ENCODE results near the gene EP400. TPM values are rescaled to one million over a fixed set of nuclear protein-coding genes. Genes with fewer than 3 reads are reported as not detected.

EP400 gene, protein sequence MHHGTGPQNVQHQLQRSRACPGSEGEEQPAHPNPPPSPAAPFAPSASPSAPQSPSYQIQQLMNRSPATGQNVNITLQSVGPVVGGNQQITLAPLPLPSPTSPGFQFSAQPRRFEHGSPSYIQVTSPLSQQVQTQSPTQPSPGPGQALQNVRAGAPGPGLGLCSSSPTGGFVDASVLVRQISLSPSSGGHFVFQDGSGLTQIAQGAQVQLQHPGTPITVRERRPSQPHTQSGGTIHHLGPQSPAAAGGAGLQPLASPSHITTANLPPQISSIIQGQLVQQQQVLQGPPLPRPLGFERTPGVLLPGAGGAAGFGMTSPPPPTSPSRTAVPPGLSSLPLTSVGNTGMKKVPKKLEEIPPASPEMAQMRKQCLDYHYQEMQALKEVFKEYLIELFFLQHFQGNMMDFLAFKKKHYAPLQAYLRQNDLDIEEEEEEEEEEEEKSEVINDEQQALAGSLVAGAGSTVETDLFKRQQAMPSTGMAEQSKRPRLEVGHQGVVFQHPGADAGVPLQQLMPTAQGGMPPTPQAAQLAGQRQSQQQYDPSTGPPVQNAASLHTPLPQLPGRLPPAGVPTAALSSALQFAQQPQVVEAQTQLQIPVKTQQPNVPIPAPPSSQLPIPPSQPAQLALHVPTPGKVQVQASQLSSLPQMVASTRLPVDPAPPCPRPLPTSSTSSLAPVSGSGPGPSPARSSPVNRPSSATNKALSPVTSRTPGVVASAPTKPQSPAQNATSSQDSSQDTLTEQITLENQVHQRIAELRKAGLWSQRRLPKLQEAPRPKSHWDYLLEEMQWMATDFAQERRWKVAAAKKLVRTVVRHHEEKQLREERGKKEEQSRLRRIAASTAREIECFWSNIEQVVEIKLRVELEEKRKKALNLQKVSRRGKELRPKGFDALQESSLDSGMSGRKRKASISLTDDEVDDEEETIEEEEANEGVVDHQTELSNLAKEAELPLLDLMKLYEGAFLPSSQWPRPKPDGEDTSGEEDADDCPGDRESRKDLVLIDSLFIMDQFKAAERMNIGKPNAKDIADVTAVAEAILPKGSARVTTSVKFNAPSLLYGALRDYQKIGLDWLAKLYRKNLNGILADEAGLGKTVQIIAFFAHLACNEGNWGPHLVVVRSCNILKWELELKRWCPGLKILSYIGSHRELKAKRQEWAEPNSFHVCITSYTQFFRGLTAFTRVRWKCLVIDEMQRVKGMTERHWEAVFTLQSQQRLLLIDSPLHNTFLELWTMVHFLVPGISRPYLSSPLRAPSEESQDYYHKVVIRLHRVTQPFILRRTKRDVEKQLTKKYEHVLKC (N-terminal part only)
- 10 to 100 TPM; 35.5 to 47.8 TPM for total RNA-seq
- 10 to 100 TPM; 11.4 to 16.0 TPM for polyA plus RNA-seq
- long read RNA-seq, donor 1, partial matches to known transcripts: 16 of 18 reads
- long read RNA-seq, donor 1, other reads (novel, unspliced or antisense): 0 of 18 reads
- long read RNA-seq, donor 2, full-length matches to known transcripts: 1 of 1 reads
- long read RNA-seq, donor 2, partial matches to known transcripts: 0 of 1 reads
- long read RNA-seq, donor 2, other reads (novel, unspliced or antisense): 0 of 1 reads
- long read RNA-seq, donor 3, partial matches to known transcripts: 5 of 9 reads
- long read RNA-seq, donor 3, other reads (novel, unspliced or antisense): 0 of 9 reads
- long read RNA-seq, donor 4, partial matches to known transcripts: 0 of 1 reads
- long read RNA-seq, donor 4, other reads (novel, unspliced or antisense): 0 of 1 reads
- long read RNA-seq, donor 5, full-length matches to known transcripts: 10 of 20 reads
- long read RNA-seq, donor 5, partial matches to known transcripts: 10 of 20 reads
- long read RNA-seq, donor 5, other reads (novel, unspliced or antisense): 0 of 20 reads

DNA sequence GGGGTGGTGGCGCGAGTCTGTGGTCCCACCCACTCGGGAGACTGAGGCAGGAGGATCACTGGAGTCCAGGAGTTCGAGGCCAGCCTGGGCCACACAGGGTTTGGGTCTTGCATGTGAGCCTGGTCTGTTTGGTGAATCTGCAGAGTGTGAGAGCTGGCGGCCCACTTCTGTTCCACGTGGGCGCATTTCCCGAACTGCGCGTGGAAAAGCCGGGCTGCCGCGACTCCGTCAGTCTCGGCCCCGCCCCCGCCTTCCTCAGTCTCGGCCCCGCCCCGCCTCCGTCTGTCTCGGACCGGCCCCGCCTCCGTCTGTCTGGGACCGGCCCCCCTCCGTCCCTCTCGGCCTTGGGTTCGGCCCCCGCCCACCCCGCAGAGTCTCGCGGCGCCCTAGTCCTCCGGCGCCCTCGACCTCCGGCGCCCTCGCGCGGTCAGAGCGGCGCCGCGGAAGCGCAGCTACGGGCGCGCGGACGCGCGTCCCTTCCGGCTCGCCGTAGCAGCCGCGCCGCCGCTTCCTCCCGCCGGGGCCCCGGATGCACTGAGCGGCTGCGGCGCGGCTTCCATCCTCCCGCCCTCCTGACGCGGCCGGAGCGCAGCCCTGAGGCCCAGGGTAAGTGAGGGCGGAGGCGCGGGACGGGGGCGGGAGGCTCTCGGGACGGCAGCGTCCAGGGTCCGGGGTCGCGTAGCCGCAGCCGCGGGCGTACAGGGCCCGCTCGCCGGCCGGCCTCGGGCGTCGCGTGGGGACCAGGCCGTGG is at the start of gene EP400:
Gene EP400 (plus strand): TSS at position 512 of the 751 bp plus-strand sequence. CDS start 10,678 bp downstream, outside the sequence.
- peak; percentile 100 for ATAC-seq (ENCODE audit: insufficient read depth, low FRiP score)
- Histone ChIP-seq H3K4me1 (ENCODE audit: control insufficient read depth in 5 of 5, insufficient read depth in 5 of 5, low read length in 5 of 5) (peaks cover 0 to 9% (median 6%) of the 10 kb centered on the region in 5 donors), H3K4me3 (peak within 1 kb of the TSS; percentile 96), H3K9me3 (ENCODE audit: control insufficient read depth in 4 of 4, insufficient read depth in 3 of 4, low read length in 3 of 4) (peaks cover 0 to 2% (median 0%) of the 10 kb centered on the region in 4 donors), H3K9ac (ENCODE audit: insufficient read depth in 1 of 2, low read length in 2 of 2) (peak within 1 kb of the TSS in 1 of 2 donors; percentile 63), H3K27ac (ENCODE audit: low read depth in 1 of 2, low read length in 1 of 2) (peak within 1 kb of the TSS; percentile 83 to 87), H3K36me3 (ENCODE audit: control insufficient read depth in 4 of 4, insufficient read depth in 4 of 4, low read length in 4 of 4) (peaks cover 0 to 2% (median under 1%) of the 10 kb centered on the region in 4 donors), H3K27me3 (ENCODE audit: control insufficient read depth in 3 of 3, insufficient read depth in 3 of 3, low read length in 2 of 3) (no peaks in the 10 kb centered on the region)
- 2% methylated on average over 69 to 97 of the region's 97 CpGs for WGBS, 2 donors
- peak; percentile 93 to 97 (median 94) for DNase-seq
- TF ChIP-seq, protein P1, sequence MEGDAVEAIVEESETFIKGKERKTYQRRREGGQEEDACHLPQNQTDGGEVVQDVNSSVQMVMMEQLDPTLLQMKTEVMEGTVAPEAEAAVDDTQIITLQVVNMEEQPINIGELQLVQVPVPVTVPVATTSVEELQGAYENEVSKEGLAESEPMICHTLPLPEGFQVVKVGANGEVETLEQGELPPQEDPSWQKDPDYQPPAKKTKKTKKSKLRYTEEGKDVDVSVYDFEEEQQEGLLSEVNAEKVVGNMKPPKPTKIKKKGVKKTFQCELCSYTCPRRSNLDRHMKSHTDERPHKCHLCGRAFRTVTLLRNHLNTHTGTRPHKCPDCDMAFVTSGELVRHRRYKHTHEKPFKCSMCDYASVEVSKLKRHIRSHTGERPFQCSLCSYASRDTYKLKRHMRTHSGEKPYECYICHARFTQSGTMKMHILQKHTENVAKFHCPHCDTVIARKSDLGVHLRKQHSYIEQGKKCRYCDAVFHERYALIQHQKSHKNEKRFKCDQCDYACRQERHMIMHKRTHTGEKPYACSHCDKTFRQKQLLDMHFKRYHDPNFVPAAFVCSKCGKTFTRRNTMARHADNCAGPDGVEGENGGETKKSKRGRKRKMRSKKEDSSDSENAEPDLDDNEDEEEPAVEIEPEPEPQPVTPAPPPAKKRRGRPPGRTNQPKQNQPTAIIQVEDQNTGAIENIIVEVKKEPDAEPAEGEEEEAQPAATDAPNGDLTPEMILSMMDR (IDR thresholded peaks at IDR 0.05; ENCODE audit: control extremely low read depth, extremely low read depth): peak; percentile 35

DNA sequence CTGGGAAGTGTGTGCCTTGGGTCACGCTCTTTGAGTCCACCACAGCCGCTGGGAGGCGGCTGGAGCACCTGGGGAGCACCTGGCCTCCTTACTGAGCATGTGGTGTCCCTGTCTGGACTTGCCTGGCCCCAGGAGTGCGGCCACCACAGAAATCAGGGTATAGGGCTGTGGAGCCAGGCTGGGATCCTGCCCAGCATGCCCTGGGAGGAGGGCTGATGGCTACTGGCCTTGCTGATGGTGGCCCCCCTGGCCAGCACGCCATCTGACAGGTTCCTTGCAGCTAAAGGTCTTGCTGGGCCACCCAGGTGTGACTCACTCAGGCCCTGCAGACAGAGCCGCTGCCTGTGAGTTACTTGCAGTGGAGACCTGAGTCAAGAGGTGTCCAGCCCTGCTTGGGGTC is 49.3 kb upstream of the EP400 start:
- Histone ChIP-seq H3K27me3 (ENCODE audit: control insufficient read depth in 3 of 3, insufficient read depth in 3 of 3, low read length in 2 of 3) (no peaks in the 10 kb centered on the region), H3K4me1 (ENCODE audit: control insufficient read depth in 5 of 5, insufficient read depth in 5 of 5, low read length in 5 of 5) (peaks cover 0 to 38% (median 10%) of the 10 kb centered on the region in 5 donors), H3K4me3 (no peak overlapping the region), H3K27ac (ENCODE audit: low read depth in 1 of 2, low read length in 1 of 2) (peak overlapping the region in 1 of 2 donors; percentile 35), H3K9me3 (ENCODE audit: control insufficient read depth in 4 of 4, insufficient read depth in 3 of 4, low read length in 3 of 4) (no peaks in the 10 kb centered on the region), H3K36me3 (ENCODE audit: control insufficient read depth in 4 of 4, insufficient read depth in 4 of 4, low read length in 4 of 4) (peaks cover 0 to 9% (median 6%) of the 10 kb centered on the region in 4 donors), H3K9ac (ENCODE audit: insufficient read depth in 1 of 2, low read length in 2 of 2) (no peak overlapping the region)
- DNase-seq (no peak), ATAC-seq (ENCODE audit: insufficient read depth, low FRiP score) (no peak)
- TF ChIP-seq, protein P1 (IDR thresholded peaks at IDR 0.05; ENCODE audit: control extremely low read depth, extremely low read depth): no peak
- 86 to 97% methylated on average over 6 of the region's 6 CpGs for WGBS, 2 donors
